A673 (cell line): Measurements from ENCODE around the gene PTPN5.

ENCODE experiments used
- CTCF ChIP-seq: fragments of 300-800, 200-600 bp; sonication (generic); conservative IDR thresholded peaks from 2 replicates; pipeline ENCODE4 v1.5.1; 2017; ENCODE audit warnings: low read depth, mild to moderate bottlenecking, antibody characterized with exemption, low read length, moderate library complexity, mixed read lengths
- EZH2 ChIP-seq: fragments of 200-600 bp; sonication (generic); IDR thresholded peaks from 2 replicates; pipeline ENCODE4 v1.6.1; 2017; ENCODE audit warnings: borderline replicate concordance, low read depth, mild to moderate bottlenecking, mixed read lengths, antibody characterized with exemption, low read length; ENCODE audit not compliant: poor library complexity, severe bottlenecking

GRCh38 chr11:18776324-18776723, 15.3 kb downstream of the PTPN5 start:
- no peak for TF ChIP-seq CTCF
- TF ChIP-seq EZH2 = no peak
